Heart left ventricle (tissue), 13 donors: Measurements from ENCODE around the gene ZNF423.

Experiments
- POLR2A ChIP-seq, 2 donors: fragments of 450-650 bp; IDR thresholded peaks; one replicate each; pipeline ENCODE4 v1.6.1; 2017; ENCODE audit warnings: antibody characterized with exemption in 2 of 2, mild to moderate bottlenecking in 2 of 2, moderate library complexity in 2 of 2
- TF ChIP-seq, protein P1 (sequence below), 12 donors: fragments of 200-600 bp; sonication (generic) in 4 of 12; IDR thresholded peaks; one replicate each; pipeline versions ENCODE4 v1.5.0 to v1.8.0; 2018 to 2022; ENCODE audit warnings: antibody characterized with exemption in 12 of 12, mild to moderate bottlenecking in 5 of 12
- donor health status: ischemic (EF 13 %, LVEDD 7.1; RV severe dilation, severe dysfunction).
- donor health status: DM: no; HTN: yes; CAD: no.
- donor health status: DM: no; HTN: no; CAD: no.
- donor health status: ischemic (EF 25% LVEDD 6.9; RV normal size, moderate dysfunction).
- donor health status: ischemic (EF 25% LVEDD 5.7; RV mildly dilated, moderate dysfunction).
- donor health status: ischemic (EF 35%, LVEDD 5.7; RV mildly dilated, moderate dysfunction).
- donor health status: nonischemic (EF 11% LVEDD 7.7; RV severe dilation, severe dysfunction).
- donor health status: DM: yes; HTN: yes; CAD: no.
- donor health status: PGD.
- donor health status: ischemic (EF 29% LVEDD 5.4; RV normal size, mild dysfunction).
- donor health status: nonischemic (EF 23%, LVEDD 6.1; RV moderate dilation, normal function).

DNA sequence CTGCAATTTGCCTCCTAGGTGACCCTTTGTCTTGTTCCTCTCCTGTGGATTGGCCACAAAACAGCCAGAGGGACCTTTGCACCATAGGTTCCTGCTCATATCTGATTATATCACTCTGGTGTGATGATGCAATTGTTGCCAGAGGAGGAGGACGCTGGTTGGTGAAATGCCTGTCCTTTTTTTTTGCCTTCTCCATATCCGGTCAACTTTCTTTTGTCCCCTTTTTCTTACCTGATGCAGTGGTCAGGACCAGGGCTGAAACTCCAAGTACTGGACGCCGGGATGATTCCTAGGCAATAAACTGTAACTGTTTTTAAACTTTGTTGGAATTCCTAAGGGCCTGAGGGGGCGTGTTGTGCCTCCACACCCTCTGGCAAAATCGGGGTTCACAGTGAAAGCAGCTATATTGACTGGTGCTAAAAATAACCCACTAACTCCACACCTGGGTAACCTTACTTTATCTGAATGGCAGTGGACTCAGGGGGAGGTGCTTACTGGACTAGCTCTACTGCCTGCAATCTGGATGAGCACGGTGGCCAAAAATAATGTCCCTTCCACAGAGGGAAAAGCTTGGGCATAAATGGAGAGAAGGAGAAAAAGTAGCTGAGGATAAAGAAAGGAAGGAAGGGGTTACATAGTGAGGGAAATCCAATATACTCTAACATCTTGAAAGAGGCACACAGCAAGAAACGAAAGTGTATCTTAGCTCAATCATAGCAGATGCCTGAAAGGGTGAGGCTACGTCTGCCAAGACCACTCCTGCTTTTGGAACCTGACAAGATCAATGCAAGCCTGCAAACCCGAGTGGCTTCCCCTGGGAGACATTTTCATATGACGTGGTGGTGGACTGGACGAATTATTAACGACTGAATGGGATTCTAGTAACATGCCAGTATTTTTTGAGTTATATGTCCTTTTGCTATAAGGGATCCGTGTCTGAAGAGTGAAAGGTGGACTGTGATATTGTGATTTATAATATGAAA, 28.4 kb upstream of the ZNF423 start:
- TF ChIP-seq, protein P1, sequence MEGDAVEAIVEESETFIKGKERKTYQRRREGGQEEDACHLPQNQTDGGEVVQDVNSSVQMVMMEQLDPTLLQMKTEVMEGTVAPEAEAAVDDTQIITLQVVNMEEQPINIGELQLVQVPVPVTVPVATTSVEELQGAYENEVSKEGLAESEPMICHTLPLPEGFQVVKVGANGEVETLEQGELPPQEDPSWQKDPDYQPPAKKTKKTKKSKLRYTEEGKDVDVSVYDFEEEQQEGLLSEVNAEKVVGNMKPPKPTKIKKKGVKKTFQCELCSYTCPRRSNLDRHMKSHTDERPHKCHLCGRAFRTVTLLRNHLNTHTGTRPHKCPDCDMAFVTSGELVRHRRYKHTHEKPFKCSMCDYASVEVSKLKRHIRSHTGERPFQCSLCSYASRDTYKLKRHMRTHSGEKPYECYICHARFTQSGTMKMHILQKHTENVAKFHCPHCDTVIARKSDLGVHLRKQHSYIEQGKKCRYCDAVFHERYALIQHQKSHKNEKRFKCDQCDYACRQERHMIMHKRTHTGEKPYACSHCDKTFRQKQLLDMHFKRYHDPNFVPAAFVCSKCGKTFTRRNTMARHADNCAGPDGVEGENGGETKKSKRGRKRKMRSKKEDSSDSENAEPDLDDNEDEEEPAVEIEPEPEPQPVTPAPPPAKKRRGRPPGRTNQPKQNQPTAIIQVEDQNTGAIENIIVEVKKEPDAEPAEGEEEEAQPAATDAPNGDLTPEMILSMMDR (IDR thresholded peaks at IDR 0.05), result no peak
- no peak for TF ChIP-seq POLR2A (IDR thresholded peaks at IDR 0.05)
